Measurements from ENCODE around the gene RNF186. TPM values are rescaled to one million over a fixed set of nuclear protein-coding genes. Genes with fewer than 3 reads are reported as not detected.

Gene RNF186
- total RNA-seq, 1 donor from 2014 or later, result not detected

- TF ChIP-seq CTCF (IDR thresholded peaks at IDR 0.05; ENCODE audit: insufficient read depth, low read length, poor library complexity, severe bottlenecking), result no peak
- Histone ChIP-seq H3K27me3 (ENCODE audit: control insufficient read depth, insufficient read depth, low read length) (no peaks in the 10 kb centered on the region), H3K36me3 (ENCODE audit: control insufficient read depth, insufficient read depth, low read length) (no peaks in the 10 kb centered on the region), H3K4me3 (ENCODE audit: low read depth, low read length) (no peak overlapping the region)
- DNase-seq (ENCODE audit: low read depth), result no peak
These were observed 34.7 kb downstream of the RNF186 start for GRCh38 chr1:19780267-19780877.

- Histone ChIP-seq H3K36me3 (ENCODE audit: control insufficient read depth, insufficient read depth, low read length) (no peaks in the 10 kb centered on the region), H3K27me3 (ENCODE audit: control insufficient read depth, insufficient read depth, low read length) (no peaks in the 10 kb centered on the region), H3K4me3 (ENCODE audit: low read depth, low read length) (no peak overlapping the region)
- TF ChIP-seq CTCF (IDR thresholded peaks at IDR 0.05; ENCODE audit: insufficient read depth, low read length, poor library complexity, severe bottlenecking), result no peak
- no peak for DNase-seq (ENCODE audit: low read depth)
These were observed 38.1 kb downstream of the RNF186 start for GRCh38 chr1:19776933-19777332.

GRCh38 chr1:19776287-19776686, 38.8 kb downstream of the RNF186 start:
- no peak for DNase-seq (ENCODE audit: low read depth)
- no peak for TF ChIP-seq CTCF (IDR thresholded peaks at IDR 0.05; ENCODE audit: insufficient read depth, low read length, poor library complexity, severe bottlenecking)

GRCh38 chr1:19775831-19776230, 39.3 kb downstream of the RNF186 start:
- TF ChIP-seq CTCF (IDR thresholded peaks at IDR 0.05; ENCODE audit: insufficient read depth, low read length, poor library complexity, severe bottlenecking), result no peak
- no peak for DNase-seq (ENCODE audit: low read depth)
- no peaks in the 10 kb centered on the region for H3K27me3 ChIP-seq (ENCODE audit: control insufficient read depth, insufficient read depth, low read length)
- H3K4me3 ChIP-seq (ENCODE audit: low read depth, low read length), result no peak overlapping the region
- H3K36me3 ChIP-seq (ENCODE audit: control insufficient read depth, insufficient read depth, low read length), result no peaks in the 10 kb centered on the region

More at GRCh38 chr1:19776287-19776686, 38.8 kb downstream of the RNF186 start:
- Histone ChIP-seq H3K27me3 (ENCODE audit: control insufficient read depth, insufficient read depth, low read length) (no peaks in the 10 kb centered on the region), H3K36me3 (ENCODE audit: control insufficient read depth, insufficient read depth, low read length) (no peaks in the 10 kb centered on the region), H3K4me3 (ENCODE audit: low read depth, low read length) (no peak overlapping the region)

- no peak for TF ChIP-seq CTCF (IDR thresholded peaks at IDR 0.05; ENCODE audit: insufficient read depth, low read length, poor library complexity, severe bottlenecking)
- H3K27me3 ChIP-seq (ENCODE audit: control insufficient read depth, insufficient read depth, low read length), result no peaks in the 10 kb centered on the region
- no peaks in the 10 kb centered on the region for H3K36me3 ChIP-seq (ENCODE audit: control insufficient read depth, insufficient read depth, low read length)
- no peak overlapping the region for H3K4me3 ChIP-seq (ENCODE audit: low read depth, low read length)
- no peak for DNase-seq (ENCODE audit: low read depth)
These were observed 39.8 kb downstream of the RNF186 start for GRCh38 chr1:19775317-19775716.

- DNase-seq (ENCODE audit: low read depth), result no peak
- TF ChIP-seq CTCF (IDR thresholded peaks at IDR 0.05; ENCODE audit: insufficient read depth, low read length, poor library complexity, severe bottlenecking), result no peak
- Histone ChIP-seq H3K4me3 (ENCODE audit: low read depth, low read length) (no peak overlapping the region), H3K36me3 (ENCODE audit: control insufficient read depth, insufficient read depth, low read length) (no peaks in the 10 kb centered on the region), H3K27me3 (ENCODE audit: control insufficient read depth, insufficient read depth, low read length) (no peaks in the 10 kb centered on the region)
These were observed 40.8 kb downstream of the RNF186 start for GRCh38 chr1:19774180-19774785.

Data from kidney epithelial cell (primary cell).